B cell (primary cell): Measurements from ENCODE around the gene TSHZ1.

Source experiments
- CTCF ChIP-seq: fragments of 200-600 bp; IDR thresholded peaks from one replicate; pipeline ENCODE4 v1.8.0; 2022; ENCODE audit warnings: antibody characterized with exemption, mild to moderate bottlenecking
- EZH2 ChIP-seq: IDR thresholded peaks from 2 replicates; pipeline ENCODE4 v1.6.1; 2012; ENCODE audit warnings: borderline replicate concordance, low read depth, mild to moderate bottlenecking, moderate library complexity, low read length; ENCODE audit not compliant: insufficient read depth, poor library complexity, severe bottlenecking

- TF ChIP-seq CTCF (no peak), EZH2 (no peak)
Measured at GRCh38 chr18:75314606-75315005, 104.0 kb downstream of the TSHZ1 start.
